Keratinocyte (primary cell): ENCODE data around the gene TTBK1. TPM values are rescaled to one million over a fixed set of nuclear protein-coding genes. Genes with fewer than 3 reads are reported as not detected.

ENCODE experiments used
- DNase-seq: peaks from one replicate; pipeline ENCODE4 v3.0.0-alpha.2; 2011; ENCODE audit warnings: low read depth, missing footprints, low spot score
- FAIRE-seq: peaks from 2 replicates; lab custom pipeline; 2011; peaks lifted over from hg19 to GRCh38; lab: Jason Lieb, UNC
- H2AFZ ChIP-seq: 2 replicates; pipeline ENCODE4 v1.6.0; 2012; ENCODE audit warnings: low read length, control low read depth, inconsistent platforms; ENCODE audit not compliant: control insufficient read depth
- H3K27ac ChIP-seq: 2 replicates; pipeline ENCODE4 v1.5.1; 2011; ENCODE audit warnings: low read length; ENCODE audit not compliant: control insufficient read depth, insufficient read depth
- H3K27me3 ChIP-seq: 3 replicates; pipeline ENCODE4 v1.6.0; 2011; ENCODE audit warnings: low read length; ENCODE audit not compliant: control insufficient read depth, insufficient read depth; ENCODE audit errors: extremely low read depth
- H3K36me3 ChIP-seq, 2 experiments: 2 replicates in 1 of 2; 3 replicates in 1 of 2; pipeline ENCODE4 v1.5.1; 2011; ENCODE audit warnings: low read length in 2 of 2, mild to moderate bottlenecking in 1 of 2; ENCODE audit not compliant: control insufficient read depth in 2 of 2, insufficient read depth in 2 of 2; ENCODE audit errors: extremely low read depth in 1 of 2
- H3K4me1 ChIP-seq: 3 replicates; pipeline ENCODE4 v1.5.1; 2011; ENCODE audit warnings: low read length; ENCODE audit not compliant: control insufficient read depth, insufficient read depth; ENCODE audit errors: extremely low read depth
- H3K4me2 ChIP-seq: 3 replicates; pipeline ENCODE4 v1.6.0; 2011; ENCODE audit warnings: low read depth, low read length; ENCODE audit not compliant: control insufficient read depth, insufficient read depth; ENCODE audit errors: extremely low read depth
- H3K4me3 ChIP-seq, 3 experiments: fragments of 200-600 bp in 1 of 3; sonication (generic) in 1 of 3; 2 replicates in 2 of 3; 3 replicates in 1 of 3; pipeline ENCODE4 v1.5.1; 2011 to 2016; ENCODE audit warnings: low read length in 3 of 3, mild to moderate bottlenecking in 3 of 3, control low read depth in 2 of 3, inconsistent platforms in 1 of 3, low read depth in 1 of 3, mixed read lengths in 1 of 3, mixed run types in 1 of 3, moderate library complexity in 1 of 3; ENCODE audit not compliant: control insufficient read depth in 2 of 3, insufficient read depth in 2 of 3; ENCODE audit errors: extremely low read depth in 1 of 3
- H3K79me2 ChIP-seq: 2 replicates; pipeline ENCODE4 v1.6.0; 2012; ENCODE audit warnings: low read length; ENCODE audit not compliant: control insufficient read depth, insufficient read depth
- H3K9ac ChIP-seq: 3 replicates; pipeline ENCODE4 v1.6.0; 2011; ENCODE audit warnings: low read length; ENCODE audit not compliant: control insufficient read depth, insufficient read depth; ENCODE audit errors: extremely low read depth
- H3K9me1 ChIP-seq: 3 replicates; pipeline ENCODE4 v1.6.0; 2011; ENCODE audit warnings: low read length; ENCODE audit not compliant: control insufficient read depth, insufficient read depth; ENCODE audit errors: extremely low read depth
- H3K9me3 ChIP-seq: 2 replicates; pipeline ENCODE4 v1.5.1; 2012; ENCODE audit warnings: low read depth, low read length; ENCODE audit not compliant: control insufficient read depth
- H4K20me1 ChIP-seq: 3 replicates; pipeline ENCODE4 v1.6.0; 2011; ENCODE audit warnings: low read length; ENCODE audit not compliant: control insufficient read depth, insufficient read depth; ENCODE audit errors: extremely low read depth
- EZH2 ChIP-seq: IDR thresholded peaks from one replicate; pipeline ENCODE4 v1.6.1; 2012; ENCODE audit warnings: inconsistent platforms, mild to moderate bottlenecking, low read length, moderate library complexity
- dilution Hi-C: fragments of 300-500 bp; cut with MboI; formaldehyde crosslinking; loops from one replicate; pipeline ENCODE4 v1.7.0; 2020; ENCODE audit warnings: low sequenced_read_pairs; ENCODE audit not compliant: extremely low pct_ligation_motif_present
- polyA plus RNA-seq, 5 experiments: library from polyadenylated mRNA; depleted of rRNA in 3 of 5; stranded (reverse) in 3 of 5; stranded (forward) in 1 of 5; unstranded in 1 of 5; fragments of >200 nt; gene quantifications; 1 replicate in 1 of 5; 2 replicates in 3 of 5; 3 replicates in 1 of 5; pipeline versions ENCODE4 v1.2.1 to v1.2.3, GENCODE V29; 2011 to 2012; ENCODE audit warnings: missing spikeins in 2 of 5, low read depth in 1 of 5, low replicate concordance in 1 of 5
- TF ChIP-seq, protein P1 (sequence below), 3 experiments: IDR thresholded peaks in 1 of 3; conservative IDR thresholded peaks in 1 of 3; optimal IDR thresholded peaks in 1 of 3; 2 replicates in 2 of 3; 3 replicates in 1 of 3; pipeline versions ENCODE3 to v1.5.1; 2011; ENCODE audit warnings: low read length in 3 of 3, mild to moderate bottlenecking in 3 of 3, moderate library complexity in 2 of 3, control low read depth in 1 of 3, inconsistent platforms in 1 of 3; ENCODE audit not compliant: insufficient read depth in 2 of 3; ENCODE audit errors: extremely low read depth in 1 of 3

The TTBK1 gene
- polyA plus RNA-seq, 1 donor (not counting 4 experiments of a cell fraction or from before 2014, with no cell fraction given) = not detected

- no peak overlapping the region for H2AFZ ChIP-seq
- TF ChIP-seq, protein P1, sequence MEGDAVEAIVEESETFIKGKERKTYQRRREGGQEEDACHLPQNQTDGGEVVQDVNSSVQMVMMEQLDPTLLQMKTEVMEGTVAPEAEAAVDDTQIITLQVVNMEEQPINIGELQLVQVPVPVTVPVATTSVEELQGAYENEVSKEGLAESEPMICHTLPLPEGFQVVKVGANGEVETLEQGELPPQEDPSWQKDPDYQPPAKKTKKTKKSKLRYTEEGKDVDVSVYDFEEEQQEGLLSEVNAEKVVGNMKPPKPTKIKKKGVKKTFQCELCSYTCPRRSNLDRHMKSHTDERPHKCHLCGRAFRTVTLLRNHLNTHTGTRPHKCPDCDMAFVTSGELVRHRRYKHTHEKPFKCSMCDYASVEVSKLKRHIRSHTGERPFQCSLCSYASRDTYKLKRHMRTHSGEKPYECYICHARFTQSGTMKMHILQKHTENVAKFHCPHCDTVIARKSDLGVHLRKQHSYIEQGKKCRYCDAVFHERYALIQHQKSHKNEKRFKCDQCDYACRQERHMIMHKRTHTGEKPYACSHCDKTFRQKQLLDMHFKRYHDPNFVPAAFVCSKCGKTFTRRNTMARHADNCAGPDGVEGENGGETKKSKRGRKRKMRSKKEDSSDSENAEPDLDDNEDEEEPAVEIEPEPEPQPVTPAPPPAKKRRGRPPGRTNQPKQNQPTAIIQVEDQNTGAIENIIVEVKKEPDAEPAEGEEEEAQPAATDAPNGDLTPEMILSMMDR (optimal IDR thresholded peaks at IDR 0.05 in 1 of 3, IDR thresholded peaks at IDR 0.05 in 1 of 3, conservative IDR thresholded peaks at IDR 0.05 in 1 of 3; ENCODE audit: extremely low read depth in 1 of 3, insufficient read depth in 2 of 3, low read length in 3 of 3) = no peak
- TF ChIP-seq EZH2 = no peak
- H3K36me3 ChIP-seq = no peaks in the 10 kb centered on the region
- no peak overlapping the region for H3K9ac ChIP-seq
- no peak for FAIRE-seq
- H3K4me3 ChIP-seq = no peak overlapping the region
- H3K27me3 ChIP-seq = peaks cover 3% of the 10 kb centered on the region
- no peaks in the 10 kb centered on the region for H3K4me1 ChIP-seq
- no peaks in the 10 kb centered on the region for H3K9me3 ChIP-seq
- no peaks in the 10 kb centered on the region for H3K79me2 ChIP-seq
- H4K20me1 ChIP-seq = no peaks in the 10 kb centered on the region
- H3K9me1 ChIP-seq = no peaks in the 10 kb centered on the region
- dilution Hi-C loops = no loop called here
- H3K4me2 ChIP-seq = no peak overlapping the region
- H3K27ac ChIP-seq = no peak overlapping the region
- DNase-seq = no peak
These were observed 14.9 kb downstream of the TTBK1 start for GRCh38 chr6:43258180-43258579.

DNA sequence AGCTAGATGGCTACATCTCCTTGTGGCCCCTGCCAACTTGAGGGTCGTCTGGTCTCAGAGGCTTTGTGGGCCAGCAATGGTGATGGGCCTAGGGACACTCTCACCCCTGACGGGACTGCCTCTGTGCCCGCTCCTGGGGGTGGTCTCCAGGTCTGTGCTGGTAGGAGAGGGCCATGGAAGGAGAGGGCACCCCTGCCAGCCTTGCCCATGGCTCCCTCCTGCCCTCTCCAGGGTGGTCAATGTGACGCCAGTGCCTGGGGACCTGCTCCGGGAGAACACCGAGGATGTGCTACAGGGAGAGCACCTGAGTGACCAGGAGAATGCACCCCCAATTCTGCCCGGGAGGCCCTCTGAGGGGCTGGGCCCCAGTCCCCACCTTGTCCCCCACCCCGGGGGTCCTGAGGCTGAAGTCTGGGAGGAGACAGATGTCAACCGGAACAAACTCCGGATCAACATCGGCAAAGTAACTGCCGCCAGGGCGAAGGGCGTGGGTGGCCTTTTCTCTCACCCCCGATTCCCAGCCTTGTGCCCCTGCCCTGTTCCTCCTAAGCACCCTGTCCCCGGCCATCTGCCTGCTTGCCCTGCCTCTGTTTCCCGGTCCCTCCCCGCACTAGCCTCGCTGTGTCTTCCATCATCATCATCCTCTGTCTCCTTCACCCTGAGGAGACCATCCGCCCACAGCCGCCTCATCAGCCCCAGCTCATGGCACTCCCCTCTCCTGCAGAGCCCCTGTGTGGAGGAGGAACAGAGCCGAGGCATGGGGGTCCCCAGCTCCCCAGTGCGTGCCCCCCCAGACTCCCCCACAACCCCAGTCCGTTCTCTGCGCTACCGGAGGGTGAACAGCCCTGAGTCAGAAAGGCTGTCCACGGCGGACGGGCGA, 15.8 kb downstream of the TTBK1 start:
- Histone ChIP-seq H3K36me3 (no peaks in the 10 kb centered on the region), H3K4me1 (no peaks in the 10 kb centered on the region), H3K4me2 (no peak overlapping the region), H3K9me1 (no peaks in the 10 kb centered on the region), H4K20me1 (no peaks in the 10 kb centered on the region), H3K27me3 (peaks cover 3% of the 10 kb centered on the region), H2AFZ (no peak overlapping the region), H3K27ac (no peak overlapping the region), H3K79me2 (no peaks in the 10 kb centered on the region), H3K9me3 (no peaks in the 10 kb centered on the region), H3K4me3 (no peak overlapping the region), H3K9ac (no peak overlapping the region)
- dilution Hi-C loops = no loop called here
- FAIRE-seq = no peak
- TF ChIP-seq, protein P1 (optimal IDR thresholded peaks at IDR 0.05 in 1 of 3, IDR thresholded peaks at IDR 0.05 in 1 of 3, conservative IDR thresholded peaks at IDR 0.05 in 1 of 3; ENCODE audit: extremely low read depth in 1 of 3, insufficient read depth in 2 of 3, low read length in 3 of 3) = no peak
- no peak for TF ChIP-seq EZH2
- no peak for DNase-seq
